ENCODE measurements around the gene DNAH9. TPM values are rescaled to one million over a fixed set of nuclear protein-coding genes. Genes with fewer than 3 reads are reported as not detected.

Gene DNAH9
- total and polyA plus RNA-seq, 2 experiments from 2014 or later = 0.24 to 1.8 TPM

DNA sequence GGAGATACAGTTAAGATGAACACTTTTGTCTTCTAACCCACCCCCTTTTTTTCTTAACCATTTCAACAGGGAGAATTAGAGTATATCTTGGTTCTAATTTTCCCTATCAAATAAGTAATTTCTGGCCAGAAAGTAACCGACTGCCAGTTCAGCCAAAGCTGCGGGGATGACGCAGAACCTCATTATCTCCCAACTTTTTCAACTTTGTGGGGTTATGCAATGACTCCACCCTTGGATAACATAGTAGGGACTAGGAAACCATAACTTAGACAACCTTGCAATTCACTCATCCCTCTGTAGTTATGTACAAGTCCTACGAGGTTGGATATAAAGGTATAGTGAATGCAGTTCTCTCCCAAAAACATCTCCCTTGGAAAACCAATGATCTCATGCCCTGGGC lies 215.0 kb downstream of the DNAH9 start:
- H3K9me3 ChIP-seq (ENCODE audit: low read depth) = no peaks in the 10 kb centered on the region
- no peak for DNase-seq (ENCODE audit: low read depth in 1 of 2, low spot score in 1 of 2)
- no peak overlapping the region for H3K27ac ChIP-seq
- no peak overlapping the region for H3K4me3 ChIP-seq
- no peaks in the 10 kb centered on the region for H3K27me3 ChIP-seq
- H3K36me3 ChIP-seq = no peaks in the 10 kb centered on the region
- H3K4me1 ChIP-seq (ENCODE audit: low read depth) = peaks cover under 1% of the 10 kb centered on the region
- TF ChIP-seq, protein P1, sequence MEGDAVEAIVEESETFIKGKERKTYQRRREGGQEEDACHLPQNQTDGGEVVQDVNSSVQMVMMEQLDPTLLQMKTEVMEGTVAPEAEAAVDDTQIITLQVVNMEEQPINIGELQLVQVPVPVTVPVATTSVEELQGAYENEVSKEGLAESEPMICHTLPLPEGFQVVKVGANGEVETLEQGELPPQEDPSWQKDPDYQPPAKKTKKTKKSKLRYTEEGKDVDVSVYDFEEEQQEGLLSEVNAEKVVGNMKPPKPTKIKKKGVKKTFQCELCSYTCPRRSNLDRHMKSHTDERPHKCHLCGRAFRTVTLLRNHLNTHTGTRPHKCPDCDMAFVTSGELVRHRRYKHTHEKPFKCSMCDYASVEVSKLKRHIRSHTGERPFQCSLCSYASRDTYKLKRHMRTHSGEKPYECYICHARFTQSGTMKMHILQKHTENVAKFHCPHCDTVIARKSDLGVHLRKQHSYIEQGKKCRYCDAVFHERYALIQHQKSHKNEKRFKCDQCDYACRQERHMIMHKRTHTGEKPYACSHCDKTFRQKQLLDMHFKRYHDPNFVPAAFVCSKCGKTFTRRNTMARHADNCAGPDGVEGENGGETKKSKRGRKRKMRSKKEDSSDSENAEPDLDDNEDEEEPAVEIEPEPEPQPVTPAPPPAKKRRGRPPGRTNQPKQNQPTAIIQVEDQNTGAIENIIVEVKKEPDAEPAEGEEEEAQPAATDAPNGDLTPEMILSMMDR (IDR thresholded peaks at IDR 0.05; ENCODE audit: low read depth, low read length) = no peak

- Histone ChIP-seq H3K27me3 (no peaks in the 10 kb centered on the region), H3K4me1 (ENCODE audit: low read depth) (no peaks in the 10 kb centered on the region), H3K36me3 (no peaks in the 10 kb centered on the region), H3K4me3 (no peak overlapping the region), H3K9me3 (ENCODE audit: low read depth) (no peaks in the 10 kb centered on the region), H3K27ac (no peak overlapping the region)
- TF ChIP-seq, protein P1 (IDR thresholded peaks at IDR 0.05; ENCODE audit: low read depth, low read length) = no peak
- no peak for DNase-seq (ENCODE audit: low read depth in 1 of 2, low spot score in 1 of 2)
Observed at GRCh38 chr17:11813871-11814270, 215.6 kb downstream of the DNAH9 start.

GRCh38 chr17:11814655-11815262 lies 216.5 kb downstream of the DNAH9 start:
- Histone ChIP-seq H3K9me3 (ENCODE audit: low read depth) (no peaks in the 10 kb centered on the region), H3K27me3 (no peaks in the 10 kb centered on the region), H3K27ac (no peak overlapping the region), H3K4me3 (no peak overlapping the region), H3K4me1 (ENCODE audit: low read depth) (no peaks in the 10 kb centered on the region), H3K36me3 (no peaks in the 10 kb centered on the region)
- TF ChIP-seq, protein P1 (IDR thresholded peaks at IDR 0.05; ENCODE audit: low read depth, low read length) = no peak
- no peak for DNase-seq (ENCODE audit: low read depth in 1 of 2, low spot score in 1 of 2)

DNA sequence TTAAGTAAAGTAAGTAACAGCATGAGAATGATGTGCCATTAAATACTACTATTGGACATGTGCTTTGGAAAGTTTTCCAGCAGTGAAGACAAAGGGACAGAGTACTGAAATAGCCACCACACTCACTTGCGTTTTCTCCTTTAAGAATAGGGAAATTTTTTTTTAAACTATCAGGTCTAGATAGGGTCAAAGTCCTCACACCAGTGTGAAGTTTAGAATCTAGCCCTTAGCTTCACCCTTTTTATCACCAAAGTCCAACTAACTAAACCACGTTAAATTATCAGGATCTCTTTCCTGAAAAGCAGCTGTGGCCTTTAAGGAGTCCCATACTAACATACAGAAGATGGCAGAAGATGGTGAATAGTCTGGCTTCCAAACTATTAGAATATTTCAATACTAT lies 218.1 kb downstream of the DNAH9 start:
- H3K36me3 ChIP-seq = no peaks in the 10 kb centered on the region
- TF ChIP-seq, protein P1 (IDR thresholded peaks at IDR 0.05; ENCODE audit: low read depth, low read length) = no peak

GRCh38 chr17:11823862-11824261 lies 225.6 kb downstream of the DNAH9 start:
- no peaks in the 10 kb centered on the region for H3K9me3 ChIP-seq (ENCODE audit: low read depth)
- no peak overlapping the region for H3K27ac ChIP-seq
- no peaks in the 10 kb centered on the region for H3K4me1 ChIP-seq (ENCODE audit: low read depth)
- DNase-seq (ENCODE audit: low read depth in 1 of 2, low spot score in 1 of 2) = no peak
- TF ChIP-seq, protein P1 (IDR thresholded peaks at IDR 0.05; ENCODE audit: low read depth, low read length) = no peak
- H3K36me3 ChIP-seq = no peaks in the 10 kb centered on the region
- H3K4me3 ChIP-seq = no peak overlapping the region
- no peaks in the 10 kb centered on the region for H3K27me3 ChIP-seq

More for the DNA sequence above, 218.1 kb downstream of the DNAH9 start:
- DNase-seq (ENCODE audit: low read depth in 1 of 2, low spot score in 1 of 2) = no peak
- Histone ChIP-seq H3K9me3 (ENCODE audit: low read depth) (no peaks in the 10 kb centered on the region), H3K27ac (no peak overlapping the region), H3K27me3 (no peaks in the 10 kb centered on the region), H3K4me1 (ENCODE audit: low read depth) (no peaks in the 10 kb centered on the region), H3K4me3 (no peak overlapping the region)

All from cardiac muscle cell (in vitro differentiated cells and primary cell).